OCI-LY3 (cell line): ENCODE measurements around the gene TRABD.

Experiments used
- CTCF ChIP-seq: fragments of 200-600, 300-600 bp; sonication (generic); IDR thresholded peaks from 2 replicates; pipeline ENCODE4 v1.5.1; 2014; ENCODE audit warnings: antibody characterized with exemption, low read length, low read depth
- EZH2phosphoT487 ChIP-seq: fragments of 200-600 bp; shearing (Covaris generic); IDR thresholded peaks from 2 replicates; pipeline ENCODE4 v1.6.1; 2018; ENCODE audit warnings: antibody characterized with exemption, mixed run types, low read depth

GRCh38 chr22:50217543-50218152, 31.9 kb downstream of the TRABD start:
- TF ChIP-seq CTCF (no peak), EZH2phosphoT487 (no peak)
